ENCODE data around the gene DMD. TPM values are rescaled to one million over a fixed set of nuclear protein-coding genes. Genes with fewer than 3 reads are reported as not detected.

The DMD gene
- total RNA-seq, 2 donors from 2014 or later = 1.4 to 7.5 TPM

- no peaks in the 10 kb centered on the region for H3K36me3 Mint-ChIP-seq (ENCODE audit: low read depth)
- H3K4me3 Mint-ChIP-seq = no peak overlapping the region
- H3K27ac Mint-ChIP-seq = no peak overlapping the region
- no peak for ATAC-seq (replicated peaks)
- no peaks in the 10 kb centered on the region for H3K4me1 Mint-ChIP-seq
- no peaks in the 10 kb centered on the region for H3K27me3 Mint-ChIP-seq
- H3K9me3 Mint-ChIP-seq = no peaks in the 10 kb centered on the region
These were observed 28.0 kb downstream of the DMD start for GRCh38 chrX:33183361-33183760.

- Mint-ChIP-seq H3K9me3 (no peaks in the 10 kb centered on the region), H3K4me3 (no peak overlapping the region), H3K27ac (no peak overlapping the region), H3K36me3 (ENCODE audit: low read depth) (no peaks in the 10 kb centered on the region), H3K27me3 (no peaks in the 10 kb centered on the region), H3K4me1 (no peaks in the 10 kb centered on the region)
- no peak for ATAC-seq (replicated peaks)
These were observed 32.7 kb downstream of the DMD start for GRCh38 chrX:33178690-33179089.

- H3K4me3 Mint-ChIP-seq = no peak overlapping the region
- no peaks in the 10 kb centered on the region for H3K36me3 Mint-ChIP-seq (ENCODE audit: low read depth)
- H3K4me1 Mint-ChIP-seq = no peaks in the 10 kb centered on the region
- no peak for ATAC-seq (replicated peaks)
- no peaks in the 10 kb centered on the region for H3K9me3 Mint-ChIP-seq
- no peak overlapping the region for H3K27ac Mint-ChIP-seq
- no peaks in the 10 kb centered on the region for H3K27me3 Mint-ChIP-seq
These were observed 33.1 kb downstream of the DMD start for GRCh38 chrX:33178218-33178617.

- Mint-ChIP-seq H3K27ac (no peak overlapping the region), H3K27me3 (no peaks in the 10 kb centered on the region), H3K36me3 (ENCODE audit: low read depth) (no peaks in the 10 kb centered on the region), H3K4me1 (no peaks in the 10 kb centered on the region), H3K4me3 (no peak overlapping the region), H3K9me3 (no peaks in the 10 kb centered on the region)
- no peak for ATAC-seq (replicated peaks)
These were observed 36.1 kb downstream of the DMD start for GRCh38 chrX:33175201-33175600.

GRCh38 chrX:33171041-33171440 is 40.3 kb downstream of the DMD start:
- Mint-ChIP-seq H3K4me3 (no peak overlapping the region), H3K27me3 (no peaks in the 10 kb centered on the region), H3K4me1 (no peaks in the 10 kb centered on the region), H3K36me3 (ENCODE audit: low read depth) (no peaks in the 10 kb centered on the region), H3K9me3 (no peaks in the 10 kb centered on the region), H3K27ac (no peak overlapping the region)
- ATAC-seq (replicated peaks) = no peak

GRCh38 chrX:33161829-33162228 is 49.5 kb downstream of the DMD start:
- H3K27ac Mint-ChIP-seq = no peak overlapping the region
- no peaks in the 10 kb centered on the region for H3K9me3 Mint-ChIP-seq
- no peaks in the 10 kb centered on the region for H3K36me3 Mint-ChIP-seq (ENCODE audit: low read depth)
- H3K27me3 Mint-ChIP-seq = no peaks in the 10 kb centered on the region
- no peak for ATAC-seq (replicated peaks)
- H3K4me1 Mint-ChIP-seq = no peaks in the 10 kb centered on the region
- H3K4me3 Mint-ChIP-seq = no peak overlapping the region

- H3K27ac Mint-ChIP-seq = no peak overlapping the region
- H3K27me3 Mint-ChIP-seq = no peaks in the 10 kb centered on the region
- no peaks in the 10 kb centered on the region for H3K36me3 Mint-ChIP-seq (ENCODE audit: low read depth)
- no peak for ATAC-seq (replicated peaks)
- no peaks in the 10 kb centered on the region for H3K4me1 Mint-ChIP-seq
- H3K4me3 Mint-ChIP-seq = no peak overlapping the region
- peaks cover 5% of the 10 kb centered on the region for H3K9me3 Mint-ChIP-seq
These were observed 51.1 kb downstream of the DMD start for GRCh38 chrX:33160273-33160672.

GRCh38 chrX:33156152-33156726 is 55.1 kb downstream of the DMD start:
- Mint-ChIP-seq H3K4me3 (no peak overlapping the region), H3K27ac (no peak overlapping the region), H3K4me1 (no peaks in the 10 kb centered on the region), H3K9me3 (peaks cover 5% of the 10 kb centered on the region), H3K36me3 (ENCODE audit: low read depth) (no peaks in the 10 kb centered on the region), H3K27me3 (no peaks in the 10 kb centered on the region)
- ATAC-seq (replicated peaks) = no peak

GRCh38 chrX:33149580-33149979 is 61.8 kb downstream of the DMD start:
- Mint-ChIP-seq H3K27ac (no peak overlapping the region), H3K4me1 (no peaks in the 10 kb centered on the region), H3K36me3 (ENCODE audit: low read depth) (no peaks in the 10 kb centered on the region), H3K27me3 (no peaks in the 10 kb centered on the region), H3K9me3 (peaks cover 3% of the 10 kb centered on the region), H3K4me3 (no peak overlapping the region)
- no peak for ATAC-seq (replicated peaks)

GRCh38 chrX:33149085-33149484 is 62.3 kb downstream of the DMD start:
- no peak overlapping the region for H3K4me3 Mint-ChIP-seq
- no peak for ATAC-seq (replicated peaks)
- no peaks in the 10 kb centered on the region for H3K27me3 Mint-ChIP-seq
- H3K4me1 Mint-ChIP-seq = no peaks in the 10 kb centered on the region
- no peak overlapping the region for H3K27ac Mint-ChIP-seq
- peaks cover 3% of the 10 kb centered on the region for H3K9me3 Mint-ChIP-seq
- H3K36me3 Mint-ChIP-seq (ENCODE audit: low read depth) = no peaks in the 10 kb centered on the region

GRCh38 chrX:33142331-33142730 is 69.0 kb downstream of the DMD start:
- Mint-ChIP-seq H3K9me3 (no peaks in the 10 kb centered on the region), H3K4me3 (no peak overlapping the region), H3K4me1 (no peaks in the 10 kb centered on the region), H3K36me3 (ENCODE audit: low read depth) (no peaks in the 10 kb centered on the region), H3K27ac (no peak overlapping the region), H3K27me3 (no peaks in the 10 kb centered on the region)
- no peak for ATAC-seq (replicated peaks)

- ATAC-seq (replicated peaks) = no peak
- Mint-ChIP-seq H3K9me3 (no peaks in the 10 kb centered on the region), H3K4me3 (no peak overlapping the region), H3K4me1 (no peaks in the 10 kb centered on the region), H3K27me3 (no peaks in the 10 kb centered on the region), H3K27ac (no peak overlapping the region), H3K36me3 (ENCODE audit: low read depth) (no peaks in the 10 kb centered on the region)
These were observed 72.6 kb downstream of the DMD start for GRCh38 chrX:33138677-33139249.

- Mint-ChIP-seq H3K27me3 (no peaks in the 10 kb centered on the region), H3K9me3 (no peaks in the 10 kb centered on the region), H3K36me3 (ENCODE audit: low read depth) (no peaks in the 10 kb centered on the region), H3K27ac (no peak overlapping the region), H3K4me3 (no peak overlapping the region), H3K4me1 (no peaks in the 10 kb centered on the region)
- ATAC-seq (replicated peaks) = no peak
These were observed 77.2 kb downstream of the DMD start for GRCh38 chrX:33134164-33134563.

GRCh38 chrX:33133320-33133719 is 78.0 kb downstream of the DMD start:
- no peak for ATAC-seq (replicated peaks)

GRCh38 chrX:33132569-33132968 is 78.8 kb downstream of the DMD start:
- Mint-ChIP-seq H3K27me3 (no peaks in the 10 kb centered on the region), H3K9me3 (no peaks in the 10 kb centered on the region), H3K27ac (no peak overlapping the region), H3K4me3 (no peak overlapping the region), H3K4me1 (no peaks in the 10 kb centered on the region), H3K36me3 (ENCODE audit: low read depth) (no peaks in the 10 kb centered on the region)
- ATAC-seq (replicated peaks) = no peak

More at GRCh38 chrX:33133320-33133719, 78.0 kb downstream of the DMD start:
- Mint-ChIP-seq H3K4me3 (no peak overlapping the region), H3K36me3 (ENCODE audit: low read depth) (no peaks in the 10 kb centered on the region), H3K4me1 (no peaks in the 10 kb centered on the region), H3K27ac (no peak overlapping the region), H3K27me3 (no peaks in the 10 kb centered on the region), H3K9me3 (no peaks in the 10 kb centered on the region)

- Mint-ChIP-seq H3K27me3 (no peaks in the 10 kb centered on the region), H3K9me3 (no peaks in the 10 kb centered on the region), H3K36me3 (ENCODE audit: low read depth) (no peaks in the 10 kb centered on the region), H3K27ac (no peak overlapping the region), H3K4me1 (no peaks in the 10 kb centered on the region), H3K4me3 (no peak overlapping the region)
- no peak for ATAC-seq (replicated peaks)
These were observed 81.7 kb downstream of the DMD start for GRCh38 chrX:33129607-33130006.
